Myocyte (in vitro differentiated cells): ENCODE results near the gene QDPR. TPM values are rescaled to one million over a fixed set of nuclear protein-coding genes. Genes with fewer than 3 reads are reported as not detected.
"Not testable (repeated sequence)": the region's sequence is repeated elsewhere in the genome, so short reads cannot be mapped to it uniquely, and the experiment has no call there.

Experiments
- DNase-seq: peaks from one replicate; pipeline ENCODE4 v3.0.0-alpha.2; 2012; ENCODE audit warnings: low read depth
- total RNA-seq: library from RNA; depleted of rRNA; stranded (reverse); fragments of >200 nt; gene quantifications from 2 replicates; pipeline ENCODE4 v1.2.3, GENCODE V29; 2014

The QDPR gene
- total RNA-seq, 1 donor from 2014 or later: 12.0 TPM

DNA sequence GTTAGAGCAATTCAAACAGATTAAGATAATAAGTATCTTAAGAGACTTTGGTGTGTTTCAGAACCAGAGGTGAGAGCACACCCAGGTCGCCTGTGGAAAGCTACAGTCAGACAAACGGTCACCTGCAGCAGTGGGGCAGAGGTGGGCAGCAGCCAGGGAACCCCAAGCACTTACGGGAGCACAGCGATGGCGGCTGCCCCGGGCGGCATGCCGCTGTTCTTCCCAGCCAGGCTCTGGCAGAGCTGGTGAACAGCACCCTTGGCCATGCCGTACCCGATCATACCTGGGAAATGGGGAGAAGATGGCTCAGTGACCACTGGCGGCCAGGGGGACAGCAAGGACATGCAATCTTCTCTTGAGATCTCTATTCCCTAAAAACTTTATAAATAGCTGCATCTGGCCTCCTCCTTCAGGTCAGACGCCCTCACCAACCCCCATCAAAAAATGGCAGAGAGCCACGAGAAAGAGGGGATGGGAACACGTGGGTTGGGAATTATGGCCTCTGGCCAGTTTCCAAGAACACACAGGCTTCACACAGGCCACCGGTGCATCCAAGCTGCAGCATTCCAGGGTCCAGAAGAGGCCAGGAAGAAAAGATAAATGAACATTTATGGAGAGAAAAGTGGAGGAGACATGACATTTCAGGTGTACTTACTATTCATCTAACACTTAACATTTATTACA lies 19.7 kb downstream of the QDPR start:
- peak; percentile 33 for DNase-seq

DNA sequence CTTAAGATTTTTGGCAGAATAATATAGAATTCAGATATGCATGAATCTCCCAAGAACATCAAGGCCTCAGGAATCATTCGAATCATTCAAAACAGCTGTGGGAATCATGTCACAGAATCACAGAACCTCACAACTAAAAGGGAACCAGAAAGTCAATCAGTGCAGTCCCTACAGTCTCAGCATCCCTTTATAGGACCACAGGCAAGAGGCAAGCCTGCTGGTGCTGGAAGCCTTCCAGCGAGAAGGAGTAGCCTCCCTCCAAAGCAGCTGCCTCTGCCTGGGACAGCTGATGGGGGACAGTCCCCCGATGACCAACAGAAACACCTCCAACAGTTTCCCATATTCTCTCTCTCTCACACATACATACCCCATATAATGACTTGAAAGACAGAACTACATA lies 20.7 kb downstream of the QDPR start:
- peak; percentile 64 for DNase-seq

DNA sequence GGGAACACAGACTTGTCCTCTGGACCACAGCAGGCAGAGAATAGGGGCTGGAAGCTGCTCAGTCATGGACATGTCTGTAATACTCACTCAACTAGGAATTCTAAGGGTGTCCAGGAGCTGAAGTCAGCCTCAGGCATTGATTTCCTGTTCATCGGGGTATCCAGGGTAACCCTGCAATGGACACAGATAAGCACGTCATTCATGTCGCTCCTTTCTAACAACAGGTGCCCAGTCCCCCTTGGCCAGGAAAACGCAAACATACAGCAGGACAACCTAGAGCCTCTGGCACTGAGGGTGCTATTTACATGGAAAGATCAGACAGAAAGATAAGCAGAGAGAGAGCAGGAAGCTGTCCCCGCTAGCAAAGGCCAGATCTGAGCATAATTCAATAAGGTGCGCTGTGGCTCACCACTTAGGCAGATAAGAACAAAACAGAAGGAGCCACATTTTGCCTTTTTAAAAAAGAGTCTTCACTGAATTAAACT lies 21.3 kb downstream of the QDPR start:
- no peak for DNase-seq

- no peak for DNase-seq
Observed at GRCh38 chr4:17489721-17490120, 22.2 kb downstream of the QDPR start.

DNA sequence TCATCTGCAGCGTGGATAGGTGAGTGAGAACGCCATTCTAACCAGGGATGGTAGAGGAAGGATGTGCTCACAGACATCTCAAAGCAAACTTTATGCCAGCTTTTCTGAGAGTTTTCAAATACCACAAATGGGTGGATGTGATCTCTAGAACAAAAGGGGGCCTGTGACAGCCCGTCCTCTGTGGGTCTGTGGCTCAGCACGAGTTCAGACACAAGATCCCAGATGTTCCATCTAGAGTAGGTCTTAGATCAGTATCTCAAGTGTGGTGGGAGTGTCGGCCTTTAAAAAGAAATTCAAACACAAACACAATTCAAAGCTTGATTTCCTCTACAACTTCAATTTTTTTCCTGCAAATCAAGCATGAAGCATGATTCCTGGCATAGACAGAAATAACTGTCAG lies 22.8 kb downstream of the QDPR start:
- DNase-seq: no peak

DNA sequence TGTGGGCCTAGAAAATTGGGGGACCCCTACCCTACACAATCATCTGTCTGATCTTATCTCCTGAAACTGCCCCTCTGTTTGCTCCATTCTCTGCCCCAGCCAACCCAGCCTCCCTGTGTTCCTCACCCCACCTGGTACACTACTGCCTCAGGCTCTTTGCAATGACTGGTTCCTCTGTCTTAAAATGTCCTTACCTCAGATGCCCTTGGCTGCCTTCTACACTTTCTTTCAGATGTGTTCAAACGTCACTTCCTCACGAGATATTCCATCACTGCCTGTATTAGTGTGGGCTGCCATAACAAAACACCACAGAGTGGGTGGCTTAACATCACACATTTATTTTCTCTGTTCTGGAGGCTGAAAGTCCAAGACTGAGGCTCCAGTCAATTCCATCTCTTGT lies 29.2 kb downstream of the QDPR start:
- DNase-seq: no peak

- DNase-seq: no peak
Observed at GRCh38 chr4:17480955-17481354, 30.9 kb downstream of the QDPR start.

DNA sequence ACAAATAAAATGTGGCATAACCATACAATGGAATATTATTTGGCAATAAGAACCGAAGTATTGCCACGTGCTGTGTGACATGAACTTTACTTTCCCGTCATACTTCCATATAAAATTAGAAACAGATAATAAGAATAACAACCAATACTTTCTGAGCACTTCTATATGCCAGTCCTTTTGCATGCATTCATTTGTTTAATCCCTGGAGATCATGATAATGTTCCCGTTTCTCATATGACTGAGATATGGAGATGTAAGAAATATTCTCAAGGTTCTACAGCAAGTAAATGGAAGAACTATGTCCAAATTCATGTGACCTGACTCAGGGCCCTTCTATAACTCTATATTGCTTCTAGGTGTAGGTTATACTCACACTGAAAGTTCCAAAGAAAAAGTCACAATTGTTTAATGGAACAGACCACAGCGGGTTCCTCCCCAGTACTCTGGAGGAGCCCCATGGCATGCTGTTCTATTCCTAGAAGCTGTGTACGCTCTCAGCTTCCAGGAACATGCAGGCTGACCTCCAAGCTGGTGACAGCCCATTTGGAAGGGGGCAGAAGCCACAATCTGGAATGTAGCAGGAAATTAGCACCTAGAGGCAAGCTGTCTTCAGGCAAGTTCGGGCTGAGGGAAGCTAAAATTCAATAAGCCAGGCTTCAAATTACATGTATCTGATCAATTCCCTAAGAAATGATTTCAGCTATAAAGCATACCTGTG lies 31.5 kb downstream of the QDPR start:
- DNase-seq: no peak

DNA sequence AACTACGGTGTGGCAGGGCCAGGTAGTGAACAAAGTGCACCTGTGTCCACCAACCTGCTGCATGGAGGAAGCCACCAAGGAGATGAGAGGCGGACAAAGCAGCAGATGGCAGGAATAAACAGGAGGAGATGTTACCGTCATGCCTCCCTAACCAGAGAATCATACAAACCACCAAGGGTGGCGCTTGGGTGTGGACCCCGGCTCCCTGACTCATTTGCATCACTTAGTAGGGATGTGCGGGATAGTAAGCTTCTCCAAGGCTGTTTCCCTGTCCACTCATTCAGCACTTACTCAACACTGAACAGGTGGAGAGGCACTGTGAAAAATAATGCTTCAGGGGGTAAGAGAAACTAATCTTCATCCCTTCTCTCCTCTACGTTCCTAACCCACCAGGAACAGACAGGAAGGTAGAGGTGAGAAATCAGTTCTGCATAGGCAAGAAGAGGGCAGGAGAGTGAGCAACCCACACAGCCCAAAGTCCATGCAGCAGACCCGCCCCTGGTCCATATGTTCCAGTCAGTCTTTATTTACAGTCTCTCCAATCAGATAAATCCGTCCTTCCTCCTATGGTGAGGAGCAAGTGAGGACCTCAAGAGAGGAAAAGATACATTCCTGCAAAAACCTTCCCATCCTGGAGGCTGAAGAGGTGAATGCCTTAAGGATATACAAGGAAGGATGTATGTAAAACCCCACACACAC lies 34.0 kb downstream of the QDPR start:
- DNase-seq: no peak

DNA sequence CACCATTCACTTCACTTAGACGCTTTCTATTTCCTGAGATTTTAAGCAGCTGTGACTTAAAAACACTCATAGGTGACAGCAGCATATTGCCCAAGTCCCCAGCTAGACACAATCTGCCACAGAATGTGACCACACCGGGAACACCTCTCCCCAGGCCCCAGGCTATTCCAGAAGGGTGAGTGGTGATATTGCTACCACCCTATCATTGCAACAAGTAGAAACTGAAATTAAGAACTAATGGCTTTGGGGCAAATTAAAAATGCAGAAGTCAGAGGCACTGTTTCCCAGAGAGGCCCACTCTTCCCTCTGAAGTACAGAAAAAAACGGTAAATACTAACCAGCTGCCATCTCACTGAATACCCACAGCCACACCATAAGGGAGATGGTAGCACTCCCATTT lies 35.0 kb downstream of the QDPR start:
- DNase-seq: no peak

DNA sequence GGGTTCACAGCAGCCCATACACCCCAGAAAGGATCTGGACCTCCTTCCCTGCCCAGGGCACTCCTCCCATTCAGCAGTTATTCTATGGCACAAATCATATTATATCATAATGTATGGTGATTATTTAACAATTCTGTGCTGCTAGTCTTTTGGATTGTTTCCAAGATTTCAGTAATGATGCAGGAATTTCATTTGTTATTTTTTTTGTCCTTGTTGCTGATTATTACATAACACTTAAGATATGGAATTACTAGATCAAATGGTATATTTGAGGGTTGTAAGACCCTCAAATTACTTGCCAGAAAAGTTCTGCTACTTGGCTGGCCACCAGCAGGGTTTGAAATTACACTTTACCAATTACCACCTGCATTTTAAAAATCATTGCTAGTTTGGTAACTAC lies 36.4 kb downstream of the QDPR start:
- no peak for DNase-seq

- DNase-seq: no peak
Observed at GRCh38 chr4:17469931-17470674, 41.8 kb downstream of the QDPR start.

DNA sequence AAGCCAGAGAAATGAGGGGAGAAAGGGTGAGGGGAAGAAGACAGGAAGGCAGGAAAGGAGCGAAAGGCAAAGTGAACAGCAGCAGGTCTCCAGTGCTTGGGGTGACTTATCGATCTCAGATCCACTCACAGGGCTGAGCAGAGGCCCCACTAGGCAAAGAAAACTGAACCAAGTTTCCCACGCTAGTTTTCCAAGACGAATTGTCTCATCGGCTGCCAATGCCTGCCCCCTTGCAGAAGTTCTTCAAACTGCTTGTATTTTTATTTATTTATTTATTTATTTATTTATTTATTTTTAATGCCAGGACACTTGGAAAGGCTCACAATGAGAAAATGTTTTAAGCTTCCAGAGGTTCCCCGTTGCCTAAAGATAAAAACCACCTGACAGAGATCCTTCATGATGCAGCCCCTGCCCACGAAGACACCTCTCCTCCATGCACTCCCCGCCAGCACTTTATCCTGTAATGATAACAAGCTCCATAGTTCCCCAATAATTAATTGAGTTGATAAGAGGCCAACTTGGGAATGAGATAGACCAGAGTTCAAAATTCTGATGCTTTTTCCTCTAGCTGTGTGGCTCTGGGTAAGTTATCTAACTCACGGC lies 43.2 kb downstream of the QDPR start:
- DNase-seq: peak; percentile 38

DNA sequence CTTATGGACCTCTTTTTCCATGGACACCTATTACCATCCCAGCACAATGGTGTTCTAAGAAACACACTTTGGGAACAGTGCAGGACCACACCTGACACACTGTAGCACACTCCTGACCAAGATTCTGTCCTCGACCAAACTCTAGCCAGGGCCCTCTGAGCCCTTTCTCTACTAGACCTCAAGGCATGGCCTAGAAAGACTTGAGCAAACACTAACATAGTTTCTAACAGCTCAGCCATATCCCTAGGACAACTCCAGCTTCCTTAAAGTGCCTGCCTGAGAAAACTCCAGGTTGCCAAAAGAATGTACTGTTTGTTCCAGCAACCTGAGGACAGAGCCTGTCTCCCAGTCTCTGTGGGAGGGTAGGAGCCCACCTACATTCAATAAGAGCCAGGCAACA lies 48.3 kb downstream of the QDPR start:
- no peak for DNase-seq

- DNase-seq: no peak
Observed at GRCh38 chr4:17450269-17450804, 61.6 kb downstream of the QDPR start.

DNA sequence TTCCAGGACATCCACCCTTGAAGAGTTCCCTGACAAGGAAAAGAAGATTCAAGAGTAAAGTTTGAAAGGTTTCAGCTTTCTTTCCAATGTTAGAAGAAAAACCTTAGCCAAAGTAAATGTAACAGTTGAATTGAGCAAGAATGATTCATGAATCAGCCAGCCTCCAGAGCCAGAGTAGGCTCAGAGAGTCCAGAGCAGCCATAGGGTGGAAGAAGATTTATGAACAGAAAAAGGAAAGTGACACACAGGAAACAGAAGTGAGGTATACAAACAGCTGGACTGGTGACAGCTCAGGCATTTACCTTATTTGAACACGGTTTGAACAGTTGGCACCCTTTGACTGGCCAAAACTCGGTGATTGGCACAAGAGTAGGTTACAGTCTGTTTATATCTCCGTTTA lies 63.2 kb downstream of the QDPR start:
- DNase-seq: peak; percentile 20

DNA sequence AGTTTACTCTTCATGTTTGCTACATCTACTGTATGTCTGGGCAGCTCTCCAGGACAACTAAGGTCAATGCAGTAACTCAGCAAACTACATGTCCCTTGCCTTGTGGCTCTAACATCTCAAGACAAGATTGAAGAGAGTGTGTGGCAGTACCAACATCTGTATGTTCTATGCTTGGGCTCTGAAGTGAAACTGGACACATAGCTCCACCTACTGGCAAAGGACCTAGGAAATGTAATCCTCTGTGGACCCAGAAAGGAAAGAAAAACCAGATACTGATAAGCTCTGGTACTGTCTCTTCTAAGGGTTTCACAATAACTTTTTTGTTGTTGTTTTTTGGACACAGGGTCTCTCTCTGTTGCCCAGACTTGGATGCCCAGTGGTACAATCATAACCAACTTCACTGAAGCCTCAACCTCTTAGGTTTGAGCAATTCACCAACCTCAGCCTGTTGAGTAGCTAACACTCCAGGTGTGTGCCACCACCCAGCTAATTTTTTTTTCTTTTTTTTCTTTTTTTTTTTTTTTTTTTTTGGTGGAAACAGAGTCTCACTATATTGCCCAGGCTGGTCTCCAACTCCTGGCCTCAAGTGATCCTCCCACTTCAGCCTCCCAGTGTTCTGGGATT lies 64.1 kb downstream of the QDPR start:
- peak; percentile 74 for DNase-seq

- no peak for DNase-seq
Observed at GRCh38 chr4:17447056-17447455, 64.8 kb downstream of the QDPR start.

- not testable (repeated sequence) for DNase-seq
Observed at GRCh38 chr4:17442477-17442876, 69.4 kb downstream of the QDPR start.

GRCh38 chr4:17437396-17437795 lies 74.5 kb downstream of the QDPR start:
- DNase-seq: no peak

GRCh38 chr4:17436750-17437090 lies 75.2 kb downstream of the QDPR start:
- DNase-seq: no peak
